Ramos (cell line): ENCODE measurements around the gene ATRX.
"Not testable (repeated sequence)": the region's sequence is repeated elsewhere in the genome, so short reads cannot be mapped to it uniquely, and the experiment has no call there.

Source experiments
- in situ Hi-C: fragments of 300-500 bp; cut with MboI; formaldehyde crosslinking; loops from one replicate; pipeline ENCODE4 v1.14.3; 2022; ENCODE audit warnings: low sequenced_read_pairs; ENCODE audit not compliant: unreplicated experiment

The ATRX gene, protein sequence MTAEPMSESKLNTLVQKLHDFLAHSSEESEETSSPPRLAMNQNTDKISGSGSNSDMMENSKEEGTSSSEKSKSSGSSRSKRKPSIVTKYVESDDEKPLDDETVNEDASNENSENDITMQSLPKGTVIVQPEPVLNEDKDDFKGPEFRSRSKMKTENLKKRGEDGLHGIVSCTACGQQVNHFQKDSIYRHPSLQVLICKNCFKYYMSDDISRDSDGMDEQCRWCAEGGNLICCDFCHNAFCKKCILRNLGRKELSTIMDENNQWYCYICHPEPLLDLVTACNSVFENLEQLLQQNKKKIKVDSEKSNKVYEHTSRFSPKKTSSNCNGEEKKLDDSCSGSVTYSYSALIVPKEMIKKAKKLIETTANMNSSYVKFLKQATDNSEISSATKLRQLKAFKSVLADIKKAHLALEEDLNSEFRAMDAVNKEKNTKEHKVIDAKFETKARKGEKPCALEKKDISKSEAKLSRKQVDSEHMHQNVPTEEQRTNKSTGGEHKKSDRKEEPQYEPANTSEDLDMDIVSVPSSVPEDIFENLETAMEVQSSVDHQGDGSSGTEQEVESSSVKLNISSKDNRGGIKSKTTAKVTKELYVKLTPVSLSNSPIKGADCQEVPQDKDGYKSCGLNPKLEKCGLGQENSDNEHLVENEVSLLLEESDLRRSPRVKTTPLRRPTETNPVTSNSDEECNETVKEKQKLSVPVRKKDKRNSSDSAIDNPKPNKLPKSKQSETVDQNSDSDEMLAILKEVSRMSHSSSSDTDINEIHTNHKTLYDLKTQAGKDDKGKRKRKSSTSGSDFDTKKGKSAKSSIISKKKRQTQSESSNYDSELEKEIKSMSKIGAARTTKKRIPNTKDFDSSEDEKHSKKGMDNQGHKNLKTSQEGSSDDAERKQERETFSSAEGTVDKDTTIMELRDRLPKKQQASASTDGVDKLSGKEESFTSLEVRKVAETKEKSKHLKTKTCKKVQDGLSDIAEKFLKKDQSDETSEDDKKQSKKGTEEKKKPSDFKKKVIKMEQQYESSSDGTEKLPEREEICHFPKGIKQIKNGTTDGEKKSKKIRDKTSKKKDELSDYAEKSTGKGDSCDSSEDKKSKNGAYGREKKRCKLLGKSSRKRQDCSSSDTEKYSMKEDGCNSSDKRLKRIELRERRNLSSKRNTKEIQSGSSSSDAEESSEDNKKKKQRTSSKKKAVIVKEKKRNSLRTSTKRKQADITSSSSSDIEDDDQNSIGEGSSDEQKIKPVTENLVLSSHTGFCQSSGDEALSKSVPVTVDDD (N-terminal part only)

DNA sequence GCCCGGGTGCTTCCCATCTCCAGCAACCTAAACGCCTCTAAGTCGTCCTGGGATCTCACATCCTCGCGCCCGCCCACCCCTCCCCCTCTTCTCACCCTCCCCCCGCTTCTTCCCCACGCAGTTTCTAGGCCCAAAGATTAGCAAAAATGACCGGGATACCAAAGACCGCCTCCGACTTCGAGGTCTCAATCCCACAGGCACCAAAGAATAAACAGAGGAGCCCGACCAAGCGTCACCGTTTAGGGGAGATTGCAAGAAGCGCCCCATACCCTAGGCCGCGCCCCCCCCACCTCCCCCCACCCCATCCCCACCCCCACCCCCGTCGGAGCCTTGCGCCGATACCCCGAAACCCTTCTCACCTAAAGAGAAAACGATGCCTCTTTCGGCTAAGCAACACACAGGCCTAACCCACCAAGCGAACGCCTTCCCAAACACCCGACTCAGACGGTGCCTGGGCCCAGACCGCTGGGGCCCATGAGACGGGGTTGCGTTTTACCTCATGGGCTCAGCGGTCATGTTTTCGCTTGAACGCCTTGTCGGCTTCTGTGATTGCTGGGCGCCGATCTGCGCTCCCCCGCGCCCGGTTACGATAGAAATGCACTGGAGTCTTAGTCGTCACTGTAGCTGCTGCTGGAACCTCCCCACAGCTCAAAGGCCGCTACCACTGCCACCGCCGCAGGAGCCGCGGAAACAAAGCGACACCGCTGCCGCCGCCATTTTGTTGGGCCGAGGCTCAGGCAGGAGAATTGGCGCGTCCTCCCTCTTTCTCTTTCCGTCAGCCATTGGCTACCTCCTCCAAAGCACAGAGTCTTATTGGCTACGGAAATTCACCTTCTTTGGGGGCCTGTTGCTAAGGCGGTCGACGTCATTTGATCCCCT lies at the start of gene ATRX:
ATRX (minus strand) TSS at position 731 of the 879 bp plus-strand sequence; CDS start at position 516, 215 bp downstream.
- in situ Hi-C loops = no loop called here

DNA sequence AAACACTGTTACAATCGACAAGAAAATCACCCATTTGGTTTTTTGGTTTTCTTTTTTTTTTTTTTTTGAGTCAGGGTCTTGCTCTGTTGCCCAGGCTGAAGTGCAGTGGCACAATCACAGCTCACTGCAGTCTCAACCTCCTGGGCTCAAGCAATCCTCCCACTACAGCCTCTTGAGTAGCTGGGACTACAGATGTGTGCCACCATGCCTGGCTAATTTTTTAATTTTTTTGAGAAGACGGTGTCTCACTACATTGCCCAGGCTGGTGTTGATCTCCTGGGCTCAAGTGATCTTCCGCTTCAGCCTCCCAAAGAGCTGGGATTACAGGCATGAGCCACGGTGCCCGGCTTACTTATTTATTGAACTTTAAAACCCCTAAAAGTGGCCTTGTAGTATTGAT lies 45.5 kb upstream of the ATRX start:
- in situ Hi-C loops = not testable (repeated sequence)

DNA sequence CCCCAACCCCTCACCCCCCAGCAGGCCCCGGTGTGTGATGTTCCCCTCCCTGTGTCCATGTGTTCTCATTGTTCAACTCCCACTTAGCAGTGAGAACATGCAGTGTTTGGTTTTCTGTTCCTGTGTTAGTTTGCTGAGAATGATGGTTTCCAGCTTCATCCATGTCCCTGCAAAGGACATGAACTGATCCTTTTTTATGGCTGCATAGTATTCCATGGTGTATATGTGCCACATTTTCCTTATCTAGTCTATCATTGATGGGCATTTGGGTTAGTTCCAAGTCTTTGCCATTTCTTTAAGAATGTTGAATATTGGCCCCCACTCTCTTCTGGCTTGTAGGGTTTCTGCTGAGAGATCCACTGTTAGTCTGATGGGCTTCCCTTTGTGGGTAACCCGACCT lies 36.0 kb upstream of the ATRX start:
- in situ Hi-C loops = not testable (repeated sequence)

DNA sequence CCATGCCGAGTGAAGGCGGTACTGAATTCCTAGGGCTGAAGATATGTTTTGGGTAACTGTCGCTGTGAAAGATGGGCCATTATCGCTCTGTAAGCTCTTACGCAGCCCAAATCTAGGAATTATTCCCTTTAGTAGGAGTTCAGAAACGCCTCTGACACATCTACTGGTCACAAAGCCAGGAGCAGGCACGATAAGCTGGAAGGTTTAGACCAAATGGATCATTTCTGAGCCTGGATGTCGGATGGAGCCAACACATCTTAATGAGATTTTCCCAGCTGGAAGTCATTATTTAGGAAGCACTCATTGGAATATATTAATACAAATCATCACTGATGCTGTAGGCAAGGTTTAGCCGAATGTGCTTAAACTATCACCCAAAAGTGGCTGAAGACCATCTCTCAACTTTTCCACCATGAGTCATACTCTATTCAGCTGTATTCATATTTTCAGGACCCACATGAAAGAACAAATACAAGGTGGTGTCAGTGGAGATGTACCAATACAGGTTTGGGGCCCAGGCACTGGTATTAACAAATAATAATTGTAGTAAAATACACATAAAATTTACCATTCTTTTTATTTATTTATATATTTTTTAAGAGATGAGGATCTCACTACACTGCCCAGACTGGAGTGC lies 34.2 kb upstream of the ATRX start:
- in situ Hi-C loops = no loop called here

DNA sequence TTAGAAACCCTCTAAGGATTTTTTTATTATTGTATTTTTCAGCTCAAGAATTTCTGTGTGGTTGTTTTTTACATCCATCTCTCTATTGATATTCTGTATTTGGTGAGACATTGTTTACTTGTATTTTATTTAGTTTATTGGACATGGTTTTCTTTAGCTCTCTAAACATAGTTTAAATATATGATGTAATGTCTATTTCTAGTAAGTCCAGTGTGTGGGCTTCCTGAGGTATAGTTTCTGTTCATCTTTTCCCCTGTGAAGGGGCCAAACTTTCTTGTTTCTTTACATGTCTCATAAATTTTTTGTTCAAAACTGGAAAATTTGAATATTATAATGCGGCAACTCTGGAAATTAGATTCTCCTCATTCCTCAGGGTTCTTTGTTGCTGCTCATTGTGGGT lies 28.2 kb upstream of the ATRX start:
- in situ Hi-C loops = no loop called here

DNA sequence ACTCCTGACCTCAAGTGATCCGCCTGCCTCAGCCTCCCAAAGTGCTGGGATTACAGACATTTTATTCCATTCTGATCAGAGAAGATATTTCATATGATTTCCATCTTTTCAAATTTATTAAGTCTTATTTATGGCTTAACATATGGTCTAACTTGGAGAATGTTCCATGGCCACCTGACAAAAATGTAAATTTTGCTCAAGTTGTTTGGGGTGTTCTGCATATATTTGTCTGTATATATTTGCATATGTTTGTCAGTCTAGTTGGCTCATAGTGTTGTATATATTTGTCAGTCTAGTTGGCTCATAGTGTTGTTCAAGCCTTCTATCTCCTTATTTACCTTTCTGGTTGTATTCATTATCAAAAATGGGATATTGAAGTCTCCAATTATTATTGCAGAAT lies 16.2 kb upstream of the ATRX start:
- in situ Hi-C loops = no loop called here

DNA sequence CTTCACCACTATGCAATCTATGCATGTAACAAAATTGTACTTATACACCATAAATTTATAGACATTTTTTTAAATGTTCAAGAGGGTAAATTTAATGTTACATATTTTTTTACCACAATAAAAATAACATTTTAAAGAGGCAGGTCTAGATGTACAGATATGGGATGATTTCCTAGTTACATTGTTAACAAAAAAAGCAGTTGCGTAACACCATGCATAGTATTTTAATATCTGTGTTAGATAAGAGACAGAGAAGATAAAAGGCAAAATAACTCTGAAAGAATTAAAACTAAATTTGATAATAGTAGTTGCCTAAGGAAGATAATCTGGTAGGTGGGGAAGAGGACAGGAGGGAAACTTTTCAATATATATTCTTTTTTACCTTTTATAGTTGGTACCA lies 9.1 kb upstream of the ATRX start:
- in situ Hi-C loops = no loop called here

DNA sequence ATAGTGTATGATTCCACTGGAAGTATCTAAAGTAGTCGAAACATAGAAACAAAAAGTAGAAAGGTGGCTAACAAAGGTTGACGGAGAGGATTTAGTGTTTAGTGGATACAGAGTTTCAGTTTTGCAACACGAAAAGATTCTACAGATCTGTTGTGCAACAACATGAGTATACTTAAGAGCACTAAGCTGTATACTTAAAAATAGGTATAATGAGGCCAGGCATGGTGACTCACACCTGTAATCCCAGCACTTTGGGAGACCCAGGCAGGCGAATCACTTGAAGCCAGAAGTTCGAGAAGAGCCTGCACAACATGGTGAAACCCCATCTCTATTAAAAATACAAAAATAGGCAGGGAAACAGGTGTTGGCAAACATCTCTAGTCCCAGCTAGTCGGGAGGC lies 7.9 kb upstream of the ATRX start:
- in situ Hi-C loops = no loop called here

DNA sequence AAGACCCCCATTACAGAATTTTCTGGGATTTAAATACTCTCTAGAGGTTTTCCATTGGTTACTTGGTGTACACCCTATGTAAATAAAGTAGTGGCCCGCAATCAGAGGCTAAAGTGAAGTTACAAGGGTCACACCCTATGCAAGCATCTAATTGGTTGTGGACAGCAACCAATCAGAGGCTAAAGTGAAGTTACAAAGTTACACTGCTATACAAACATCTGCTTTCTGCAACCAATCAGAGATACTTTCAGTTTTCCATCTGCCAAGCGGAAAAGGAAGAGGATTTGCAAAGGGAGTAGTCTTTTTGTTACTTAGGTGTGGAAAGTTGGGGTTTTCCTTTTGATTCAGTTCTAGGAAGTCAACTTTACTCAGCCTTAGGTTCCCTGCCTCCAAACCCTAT lies 2.0 kb upstream of the ATRX start:
- in situ Hi-C loops = no loop called here

DNA sequence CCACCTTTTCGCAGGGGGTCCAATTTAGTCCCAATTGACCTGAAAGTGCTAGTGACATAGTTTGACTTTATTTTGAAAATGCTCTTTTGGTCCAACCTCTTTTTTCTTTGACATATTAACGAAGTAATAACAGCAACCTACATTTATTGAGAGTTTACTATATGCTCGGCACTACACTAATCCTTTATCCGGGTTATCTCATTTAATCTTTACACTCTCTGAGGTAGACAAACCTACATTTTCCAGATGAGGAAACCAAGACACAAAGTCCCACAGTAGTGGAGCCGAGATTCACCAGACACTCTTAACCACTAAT lies 307 bp upstream of the ATRX start:
- in situ Hi-C loops = no loop called here

DNA sequence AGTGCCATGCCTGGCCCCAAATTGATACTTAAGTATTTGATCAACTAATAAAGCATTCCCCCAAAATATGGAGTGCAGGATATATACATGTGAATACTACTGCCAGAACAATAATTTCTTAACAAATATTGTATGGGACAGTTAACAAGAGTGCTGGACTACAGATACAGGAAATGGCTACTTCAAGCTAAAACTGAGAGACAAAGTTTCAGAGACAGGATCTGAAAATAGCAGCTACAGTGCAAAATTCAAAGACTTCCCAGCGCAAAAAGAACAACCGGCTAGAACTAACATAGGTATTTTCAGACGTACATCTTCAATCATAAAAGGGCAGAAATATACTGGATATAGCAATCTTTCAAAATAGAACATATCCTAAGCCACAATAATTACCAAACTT lies 6.3 kb downstream of the ATRX start:
- in situ Hi-C loops = no loop called here

DNA sequence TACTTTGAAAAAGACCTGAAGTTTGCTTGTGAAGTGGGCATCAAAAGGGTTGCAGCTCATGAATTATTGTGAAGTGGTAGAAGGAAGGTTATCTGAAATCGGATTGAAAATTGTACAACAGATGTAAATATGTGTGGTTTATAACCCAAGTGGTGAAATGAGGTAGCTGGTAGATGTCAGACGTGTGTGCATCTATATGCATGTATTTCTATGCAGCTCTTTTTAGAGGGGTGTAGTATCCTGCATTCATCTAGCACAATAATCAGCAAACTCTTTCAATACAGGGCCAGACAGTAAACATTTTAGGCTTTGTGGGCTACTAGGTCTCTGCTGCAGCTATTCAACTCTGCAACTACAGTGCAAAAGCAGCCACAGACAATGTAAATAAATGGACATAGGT lies 9.4 kb downstream of the ATRX start:
- in situ Hi-C loops = no loop called here

DNA sequence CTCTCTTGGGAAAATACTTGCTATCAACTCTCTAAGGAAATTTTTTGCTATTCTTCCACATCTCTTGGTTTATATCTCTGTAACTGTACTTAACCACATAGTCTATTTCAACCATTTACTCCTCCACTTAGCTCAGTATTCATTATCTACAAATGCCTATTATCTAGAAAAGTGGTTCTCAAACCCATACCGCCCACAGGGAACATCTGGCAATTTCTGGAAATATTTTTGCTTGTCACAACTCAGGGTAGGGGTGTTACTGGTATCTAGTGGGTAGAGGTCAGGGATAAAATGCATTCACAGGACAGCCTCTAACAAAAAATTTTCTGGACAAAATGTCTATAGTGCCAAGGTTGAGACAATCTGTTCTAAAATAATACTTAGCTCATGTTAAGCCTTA lies 14.4 kb downstream of the ATRX start:
- in situ Hi-C loops = no loop called here

DNA sequence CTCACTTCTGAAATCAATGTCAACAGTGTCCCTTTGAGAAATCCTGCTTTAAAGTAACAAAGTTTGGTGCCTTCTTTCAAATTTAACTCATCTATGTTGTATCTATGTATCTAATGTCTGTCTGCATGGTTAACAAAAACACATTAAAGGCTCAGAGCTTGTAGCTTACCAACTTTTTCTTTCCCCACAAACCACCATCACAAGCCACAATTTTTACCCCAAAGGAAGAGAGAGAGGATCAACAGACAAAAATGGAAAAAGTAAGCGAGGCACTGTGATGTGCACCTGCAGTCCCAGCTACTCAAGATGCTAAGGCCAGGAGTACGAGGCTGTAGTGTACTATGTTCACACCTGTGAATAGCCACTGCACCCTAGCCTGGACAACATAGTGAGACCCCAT lies 17.2 kb downstream of the ATRX start:
- in situ Hi-C loops = no loop called here

DNA sequence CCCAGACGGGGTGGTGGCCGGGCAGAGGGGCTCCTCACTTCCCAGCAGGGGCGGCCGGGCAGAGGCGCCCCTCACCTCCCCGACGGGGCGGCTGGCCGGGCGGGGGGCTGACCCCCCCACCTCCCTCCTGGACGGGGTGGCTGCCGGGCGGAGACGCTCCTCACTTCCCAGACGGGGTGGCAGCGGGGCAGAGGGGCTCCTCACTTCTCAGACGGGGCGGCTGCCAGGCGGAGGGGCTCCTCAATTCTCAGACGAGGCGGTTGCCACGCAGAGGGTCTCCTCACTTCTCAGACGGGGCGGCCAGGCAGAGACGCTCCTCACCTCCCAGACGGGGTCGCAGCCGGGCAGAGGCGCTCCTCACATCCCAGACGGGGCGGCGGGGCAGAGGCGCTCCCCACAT lies 19.8 kb downstream of the ATRX start:
- in situ Hi-C loops = not testable (repeated sequence)

DNA sequence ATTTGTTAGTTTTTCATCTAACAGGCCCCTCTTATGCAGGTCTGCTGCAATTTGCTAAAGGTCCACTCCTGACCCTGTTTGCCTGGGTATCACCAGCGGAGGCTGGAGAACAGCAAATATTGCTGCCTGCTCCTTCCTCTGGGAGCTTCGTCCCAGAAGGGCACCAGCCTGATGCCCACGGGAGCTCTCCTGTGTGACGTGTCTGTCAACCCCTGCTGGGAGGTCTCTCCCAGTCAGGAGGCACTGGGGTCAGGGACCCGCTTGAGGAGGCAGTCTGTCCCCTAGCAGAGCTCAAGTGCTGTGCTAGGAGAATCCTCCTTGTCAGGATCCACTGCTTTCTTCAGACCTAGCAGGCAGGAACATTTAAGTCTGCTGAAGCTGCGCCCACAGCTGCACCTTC lies 30.5 kb downstream of the ATRX start:
- in situ Hi-C loops = no loop called here

DNA sequence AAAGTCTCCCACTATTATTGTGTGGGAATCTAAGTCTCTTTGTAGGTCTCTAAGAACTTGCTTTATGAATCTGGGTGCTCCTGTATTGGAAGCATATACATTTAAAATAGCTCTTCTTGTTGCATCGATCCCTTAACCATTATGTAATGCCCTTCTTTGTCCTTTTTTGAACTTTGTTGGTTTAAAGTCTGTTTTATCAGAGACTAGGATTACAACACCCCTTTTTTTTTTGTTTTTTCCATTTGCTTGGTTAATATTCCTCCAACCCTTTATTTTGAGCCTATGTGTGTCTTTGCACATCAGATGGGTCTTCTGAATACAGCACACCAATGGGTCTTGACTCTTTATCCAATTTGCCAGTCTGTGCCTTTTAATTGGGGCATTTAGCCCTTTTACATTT lies 32.1 kb downstream of the ATRX start:
- in situ Hi-C loops = not testable (repeated sequence)

DNA sequence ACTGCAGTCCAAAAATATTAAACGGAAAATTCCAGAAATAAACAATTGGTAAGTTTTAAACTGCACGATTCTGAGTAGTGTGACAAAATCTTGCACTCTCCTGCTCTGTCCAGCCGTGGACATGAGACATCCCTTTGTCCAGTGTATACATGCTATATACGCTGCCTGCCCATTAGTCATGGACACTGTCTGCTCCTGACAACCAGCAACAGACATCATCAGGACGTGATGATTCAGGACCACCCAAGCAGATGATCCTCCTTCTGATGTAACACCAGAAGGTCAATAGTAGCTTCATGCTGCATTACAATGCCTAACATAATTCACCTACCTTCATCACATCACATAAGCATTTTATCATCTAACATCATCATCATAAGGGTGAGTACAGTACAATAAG lies 36.3 kb downstream of the ATRX start:
- in situ Hi-C loops = no loop called here

DNA sequence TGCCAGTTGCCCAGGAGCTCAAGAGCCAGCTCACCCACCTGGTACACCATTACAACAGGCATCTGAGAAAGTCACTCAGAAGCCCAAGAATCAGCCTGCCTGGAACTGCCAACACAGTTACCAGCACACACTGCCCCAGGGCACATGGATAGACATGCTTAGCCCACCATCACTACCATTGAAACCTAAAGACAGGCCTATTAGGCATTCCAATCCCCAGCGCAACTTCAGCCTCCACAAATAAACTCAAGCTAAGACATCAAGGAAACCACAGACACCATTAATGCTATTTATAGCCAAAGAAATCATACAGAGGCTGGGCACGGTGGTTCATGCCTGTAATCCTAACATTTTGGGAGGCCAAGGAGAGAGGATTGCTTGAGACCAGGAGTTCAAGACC lies 42.3 kb downstream of the ATRX start:
- in situ Hi-C loops = no loop called here
